Right atrium auricular region (tissue), 2 donors: ENCODE data around the gene CIP2A. TPM values are rescaled to one million over a fixed set of nuclear protein-coding genes. Genes with fewer than 3 reads are reported as not detected.

Experiments
- DNase-seq: peaks from one replicate; pipeline ENCODE4 v3.0.0-alpha.2; 2019; ENCODE audit warnings: low spot score
- H3K27ac ChIP-seq, 2 donors: fragments of 200-600 bp; sonication (generic); 1 replicate in 1 of 2; 2 replicates in 1 of 2; pipeline ENCODE4 v1.5.1; 2016 to 2019
- H3K27me3 ChIP-seq, 2 donors: fragments of 200-600 bp; sonication (generic); one replicate each; pipeline versions ENCODE4 v1.5.1 to v1.6.0; 2017 to 2019
- H3K36me3 ChIP-seq: fragments of 200-600 bp; sonication (generic); one replicate; pipeline ENCODE4 v1.5.1; 2016
- H3K4me1 ChIP-seq, 2 donors: fragments of 200-600 bp; sonication (generic); one replicate each; pipeline versions ENCODE4 v1.5.1 to v1.6.0; 2017 to 2019
- H3K4me3 ChIP-seq, 2 donors: fragments of 200-600 bp; sonication (generic); 1 replicate in 1 of 2; 2 replicates in 1 of 2; pipeline ENCODE4 v1.5.1; 2017 to 2019; ENCODE audit warnings: mild to moderate bottlenecking in 1 of 2, moderate library complexity in 1 of 2
- H3K9me3 ChIP-seq, 2 donors: fragments of 200-600 bp; sonication (generic); one replicate each; pipeline ENCODE4 v1.5.1; 2019
- total RNA-seq, 2 donors: library from RNA; depleted of rRNA; stranded (reverse); fragments of >200 nt; gene quantifications; one replicate each; pipeline ENCODE4 v1.1.0, GENCODE V29; 2016
- TF ChIP-seq, protein P1 (sequence below), 2 donors: fragments of 200-600 bp; sonication (generic); IDR thresholded peaks; one replicate each; pipeline ENCODE4 v1.5.1; 2019; ENCODE audit warnings: antibody characterized with exemption in 2 of 2

Gene CIP2A
- total RNA-seq, 2 donors from 2014 or later: 0.83 to 2.9 TPM

- TF ChIP-seq, protein P1, sequence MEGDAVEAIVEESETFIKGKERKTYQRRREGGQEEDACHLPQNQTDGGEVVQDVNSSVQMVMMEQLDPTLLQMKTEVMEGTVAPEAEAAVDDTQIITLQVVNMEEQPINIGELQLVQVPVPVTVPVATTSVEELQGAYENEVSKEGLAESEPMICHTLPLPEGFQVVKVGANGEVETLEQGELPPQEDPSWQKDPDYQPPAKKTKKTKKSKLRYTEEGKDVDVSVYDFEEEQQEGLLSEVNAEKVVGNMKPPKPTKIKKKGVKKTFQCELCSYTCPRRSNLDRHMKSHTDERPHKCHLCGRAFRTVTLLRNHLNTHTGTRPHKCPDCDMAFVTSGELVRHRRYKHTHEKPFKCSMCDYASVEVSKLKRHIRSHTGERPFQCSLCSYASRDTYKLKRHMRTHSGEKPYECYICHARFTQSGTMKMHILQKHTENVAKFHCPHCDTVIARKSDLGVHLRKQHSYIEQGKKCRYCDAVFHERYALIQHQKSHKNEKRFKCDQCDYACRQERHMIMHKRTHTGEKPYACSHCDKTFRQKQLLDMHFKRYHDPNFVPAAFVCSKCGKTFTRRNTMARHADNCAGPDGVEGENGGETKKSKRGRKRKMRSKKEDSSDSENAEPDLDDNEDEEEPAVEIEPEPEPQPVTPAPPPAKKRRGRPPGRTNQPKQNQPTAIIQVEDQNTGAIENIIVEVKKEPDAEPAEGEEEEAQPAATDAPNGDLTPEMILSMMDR (IDR thresholded peaks at IDR 0.05): no peak
- DNase-seq: no peak
- peaks cover 0 to 1% of the 10 kb centered on the region in 2 donors for H3K4me1 ChIP-seq
- H3K27ac ChIP-seq: no peak overlapping the region
- peaks cover 3% of the 10 kb centered on the region for H3K36me3 ChIP-seq
- no peak overlapping the region for H3K4me3 ChIP-seq
- H3K9me3 ChIP-seq: no peaks in the 10 kb centered on the region
- H3K27me3 ChIP-seq: no peaks in the 10 kb centered on the region
These were observed 19.5 kb upstream of the CIP2A start for GRCh38 chr3:108608750-108609149.

GRCh38 chr3:108605491-108605890 lies 16.3 kb upstream of the CIP2A start:
- H3K27me3 ChIP-seq: no peaks in the 10 kb centered on the region
- H3K4me3 ChIP-seq: no peak overlapping the region
- no peak for DNase-seq
- no peak overlapping the region for H3K27ac ChIP-seq
- no peaks in the 10 kb centered on the region for H3K36me3 ChIP-seq
- peaks cover 0 to 16% of the 10 kb centered on the region in 2 donors for H3K4me1 ChIP-seq
- no peaks in the 10 kb centered on the region for H3K9me3 ChIP-seq
- TF ChIP-seq, protein P1 (IDR thresholded peaks at IDR 0.05): no peak

GRCh38 chr3:108605028-108605427 lies 15.8 kb upstream of the CIP2A start:
- no peak for DNase-seq
- H3K9me3 ChIP-seq: no peaks in the 10 kb centered on the region
- peaks cover 0 to 16% of the 10 kb centered on the region in 2 donors for H3K4me1 ChIP-seq
- no peaks in the 10 kb centered on the region for H3K27me3 ChIP-seq
- no peaks in the 10 kb centered on the region for H3K36me3 ChIP-seq
- TF ChIP-seq, protein P1 (IDR thresholded peaks at IDR 0.05): no peak
- H3K27ac ChIP-seq: no peak overlapping the region
- H3K4me3 ChIP-seq: no peak overlapping the region

GRCh38 chr3:108603691-108604090 lies 14.5 kb upstream of the CIP2A start:
- Histone ChIP-seq H3K4me3 (no peak overlapping the region), H3K9me3 (no peaks in the 10 kb centered on the region), H3K27ac (no peak overlapping the region), H3K4me1 (peaks cover 0 to 16% of the 10 kb centered on the region in 2 donors), H3K27me3 (no peaks in the 10 kb centered on the region), H3K36me3 (no peaks in the 10 kb centered on the region)
- DNase-seq: no peak
- TF ChIP-seq, protein P1 (IDR thresholded peaks at IDR 0.05): no peak

DNA sequence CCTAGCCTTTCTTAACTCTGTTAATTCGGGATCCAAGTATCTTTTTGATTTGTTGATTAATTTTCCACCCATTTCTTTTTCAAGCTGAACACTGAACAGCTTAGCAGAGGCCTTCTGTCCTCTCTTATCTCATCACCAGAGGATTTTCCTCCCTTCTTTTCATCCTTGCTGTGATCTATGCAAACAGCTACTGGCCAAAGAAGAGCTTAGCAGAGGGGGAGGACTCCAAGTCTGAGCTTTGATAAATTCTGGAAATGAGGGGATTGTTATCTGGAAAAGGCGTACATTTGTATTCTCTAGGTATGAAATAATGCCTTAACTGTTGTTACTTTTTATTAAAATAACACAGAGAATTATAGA lies 13.7 kb upstream of the CIP2A start:
- H3K9me3 ChIP-seq: no peaks in the 10 kb centered on the region
- H3K4me1 ChIP-seq: peaks cover 0 to 16% of the 10 kb centered on the region in 2 donors
- no peak for DNase-seq
- no peaks in the 10 kb centered on the region for H3K27me3 ChIP-seq
- H3K4me3 ChIP-seq: no peak overlapping the region
- no peak overlapping the region for H3K27ac ChIP-seq
- no peaks in the 10 kb centered on the region for H3K36me3 ChIP-seq
- TF ChIP-seq, protein P1 (IDR thresholded peaks at IDR 0.05): no peak

- TF ChIP-seq, protein P1 (IDR thresholded peaks at IDR 0.05): no peak
- Histone ChIP-seq H3K4me1 (peaks cover 0 to 16% of the 10 kb centered on the region in 2 donors), H3K9me3 (no peaks in the 10 kb centered on the region), H3K4me3 (no peak overlapping the region), H3K36me3 (no peaks in the 10 kb centered on the region), H3K27me3 (no peaks in the 10 kb centered on the region), H3K27ac (no peak overlapping the region)
- no peak for DNase-seq
These were observed 13.2 kb upstream of the CIP2A start for GRCh38 chr3:108602249-108602934.
